ENCODE results near the gene CHAF1B.

DNA sequence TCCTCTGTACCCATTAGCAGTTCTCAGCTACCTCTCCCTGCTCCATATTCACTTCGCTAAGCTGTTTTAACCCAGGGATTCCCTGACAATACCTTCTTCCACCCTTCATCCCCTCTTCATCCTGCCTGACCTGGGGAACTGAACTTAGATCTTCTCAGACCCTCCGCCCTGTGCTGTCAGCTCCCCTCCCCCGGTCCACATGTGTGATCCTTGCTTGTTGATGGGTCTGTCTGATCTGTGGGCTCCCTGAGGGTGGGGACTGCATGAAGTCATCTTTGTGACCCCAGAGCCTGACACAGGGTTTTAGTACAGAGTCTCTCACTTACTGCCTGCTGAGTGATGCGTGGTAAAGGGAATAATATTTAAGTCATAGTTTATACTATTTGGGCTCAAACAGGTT lies 11.8 kb downstream of the CHAF1B start:
- TF ChIP-seq, protein P1, sequence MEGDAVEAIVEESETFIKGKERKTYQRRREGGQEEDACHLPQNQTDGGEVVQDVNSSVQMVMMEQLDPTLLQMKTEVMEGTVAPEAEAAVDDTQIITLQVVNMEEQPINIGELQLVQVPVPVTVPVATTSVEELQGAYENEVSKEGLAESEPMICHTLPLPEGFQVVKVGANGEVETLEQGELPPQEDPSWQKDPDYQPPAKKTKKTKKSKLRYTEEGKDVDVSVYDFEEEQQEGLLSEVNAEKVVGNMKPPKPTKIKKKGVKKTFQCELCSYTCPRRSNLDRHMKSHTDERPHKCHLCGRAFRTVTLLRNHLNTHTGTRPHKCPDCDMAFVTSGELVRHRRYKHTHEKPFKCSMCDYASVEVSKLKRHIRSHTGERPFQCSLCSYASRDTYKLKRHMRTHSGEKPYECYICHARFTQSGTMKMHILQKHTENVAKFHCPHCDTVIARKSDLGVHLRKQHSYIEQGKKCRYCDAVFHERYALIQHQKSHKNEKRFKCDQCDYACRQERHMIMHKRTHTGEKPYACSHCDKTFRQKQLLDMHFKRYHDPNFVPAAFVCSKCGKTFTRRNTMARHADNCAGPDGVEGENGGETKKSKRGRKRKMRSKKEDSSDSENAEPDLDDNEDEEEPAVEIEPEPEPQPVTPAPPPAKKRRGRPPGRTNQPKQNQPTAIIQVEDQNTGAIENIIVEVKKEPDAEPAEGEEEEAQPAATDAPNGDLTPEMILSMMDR (IDR thresholded peaks at IDR 0.05) = no peak
- no peak for TF ChIP-seq POLR2A (IDR thresholded peaks at IDR 0.05)

Data from body of pancreas (tissue), 4 donors.